ENCODE data around the gene SAE1.
A peak's percentile ranks its signal among the peaks of the same experiment; 100 is the strongest.
"Not testable (repeated sequence)": the region's sequence is repeated elsewhere in the genome, so short reads cannot be mapped to it uniquely, and the experiment has no call there.

SAE1 gene

GRCh38 chr19:47130589-47131227 is at the start of gene SAE1:
Gene SAE1 (plus strand): TSS chr19:47130835. CDS start chr19:47130931, 96 bp downstream.
- DNase-seq (ENCODE audit: low read depth): peak; percentile 96

DNA sequence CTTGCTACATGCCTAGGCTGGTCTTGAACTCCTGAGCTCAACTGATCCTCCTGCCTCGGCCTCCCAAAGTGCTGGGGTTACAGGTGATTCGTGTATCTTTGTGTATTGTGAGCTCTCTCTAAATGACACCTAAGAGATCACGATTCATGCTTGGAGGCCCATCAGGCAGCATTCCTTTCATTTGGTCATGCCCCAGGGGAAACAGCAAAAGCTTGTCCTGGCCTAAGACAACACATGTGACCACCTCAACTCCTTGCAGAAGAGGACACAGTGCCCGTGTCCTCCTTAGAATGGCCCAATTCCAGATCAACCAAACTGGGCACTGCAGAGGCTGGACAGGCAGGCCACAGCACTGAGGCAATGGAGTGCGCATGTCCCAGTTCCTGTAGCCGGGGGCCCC is 49.5 kb upstream of the SAE1 start:
- no peak for DNase-seq (ENCODE audit: low read depth)

- DNase-seq (ENCODE audit: low read depth): no peak
These were observed 48.1 kb upstream of the SAE1 start for GRCh38 chr19:47082493-47082892.

DNA sequence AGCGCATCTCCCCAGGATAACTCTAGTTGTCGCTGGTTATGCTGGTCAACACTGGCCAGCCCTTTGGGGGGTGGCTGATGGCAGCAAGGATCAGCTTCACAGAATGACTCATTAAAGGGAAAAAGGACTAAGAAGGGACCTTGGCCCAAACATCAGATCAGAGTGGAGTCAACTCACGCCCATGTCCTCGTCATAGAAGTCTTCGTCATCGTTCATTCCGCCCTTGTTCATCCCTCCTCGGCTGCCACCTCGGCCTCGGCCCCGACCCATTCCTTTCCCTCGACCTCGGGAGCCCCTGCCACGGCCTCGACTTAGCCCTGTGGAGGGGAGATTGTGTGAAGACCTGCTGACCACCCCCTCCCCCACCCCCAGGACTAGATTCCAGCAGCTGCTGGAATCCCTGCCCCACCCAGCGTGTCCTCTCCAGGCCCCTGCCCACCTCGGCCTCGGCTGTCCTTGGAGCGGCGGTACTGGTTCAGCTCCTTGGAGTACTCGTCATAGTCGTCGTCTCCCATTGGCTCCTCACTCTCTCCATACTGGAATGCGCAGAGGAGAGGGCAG is 45.7 kb upstream of the SAE1 start:
- no peak for DNase-seq (ENCODE audit: low read depth)

DNA sequence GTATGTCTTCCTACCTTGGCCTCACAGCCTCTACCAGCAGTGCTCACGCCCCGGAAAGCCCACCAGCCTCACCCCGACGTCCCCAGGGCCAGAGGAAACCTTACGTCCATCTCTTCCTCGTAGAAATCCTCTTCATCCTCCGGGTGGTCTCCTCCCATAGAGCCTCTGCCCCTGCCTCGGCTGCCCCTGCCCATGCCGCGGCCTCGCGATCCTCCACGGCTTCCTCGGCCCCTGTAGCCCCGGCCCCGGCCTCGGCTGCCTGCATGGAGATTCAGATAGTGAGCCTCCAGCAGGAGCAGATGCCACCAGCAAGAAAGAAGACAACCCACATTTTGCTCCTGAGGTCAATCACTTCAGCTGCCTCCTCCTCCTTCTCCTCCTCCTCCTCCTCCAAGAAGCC is 44.4 kb upstream of the SAE1 start:
- DNase-seq (ENCODE audit: low read depth): no peak

GRCh38 chr19:47089767-47090350 is 40.8 kb upstream of the SAE1 start:
- DNase-seq (ENCODE audit: low read depth): no peak

DNA sequence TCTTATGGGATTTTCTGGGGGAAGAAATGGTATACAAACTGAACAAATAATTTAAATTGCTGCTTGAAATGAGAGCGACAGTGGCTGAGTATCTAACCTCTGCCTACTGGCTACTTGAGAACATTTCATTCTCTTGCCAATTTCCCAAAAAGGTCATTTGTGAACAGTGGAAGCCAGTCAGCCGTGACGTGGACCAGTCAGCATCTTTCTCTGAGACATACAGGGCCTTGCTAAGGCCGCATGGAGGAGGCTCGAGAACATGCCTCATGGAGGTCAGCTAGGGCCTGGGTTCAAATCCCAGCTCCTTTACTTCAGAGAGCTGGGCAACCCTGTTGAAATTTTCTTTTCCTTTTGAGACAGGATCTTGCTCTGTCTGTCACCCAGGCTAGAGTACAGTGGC is 37.4 kb upstream of the SAE1 start:
- DNase-seq (ENCODE audit: low read depth): no peak

DNA sequence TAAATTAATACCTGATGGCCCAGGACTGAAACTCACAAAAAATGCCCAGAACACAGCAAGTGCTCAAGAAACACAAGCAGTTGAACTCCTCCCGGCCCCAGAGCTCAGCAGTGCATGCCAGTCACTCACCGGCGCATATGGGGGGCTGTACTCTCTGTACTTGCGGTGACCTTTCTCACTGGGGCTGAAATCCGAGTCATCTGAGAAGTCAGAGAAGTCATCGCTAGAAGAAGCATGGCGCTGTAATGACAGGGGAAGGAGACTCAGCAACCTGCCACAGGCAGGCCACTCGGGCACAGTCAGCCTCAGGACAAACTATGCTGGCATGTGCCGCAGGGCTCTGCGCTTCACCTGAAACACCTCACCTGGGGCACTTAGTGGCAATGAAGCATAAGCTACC is 36.8 kb upstream of the SAE1 start:
- peak; percentile 46 for DNase-seq (ENCODE audit: low read depth)

DNA sequence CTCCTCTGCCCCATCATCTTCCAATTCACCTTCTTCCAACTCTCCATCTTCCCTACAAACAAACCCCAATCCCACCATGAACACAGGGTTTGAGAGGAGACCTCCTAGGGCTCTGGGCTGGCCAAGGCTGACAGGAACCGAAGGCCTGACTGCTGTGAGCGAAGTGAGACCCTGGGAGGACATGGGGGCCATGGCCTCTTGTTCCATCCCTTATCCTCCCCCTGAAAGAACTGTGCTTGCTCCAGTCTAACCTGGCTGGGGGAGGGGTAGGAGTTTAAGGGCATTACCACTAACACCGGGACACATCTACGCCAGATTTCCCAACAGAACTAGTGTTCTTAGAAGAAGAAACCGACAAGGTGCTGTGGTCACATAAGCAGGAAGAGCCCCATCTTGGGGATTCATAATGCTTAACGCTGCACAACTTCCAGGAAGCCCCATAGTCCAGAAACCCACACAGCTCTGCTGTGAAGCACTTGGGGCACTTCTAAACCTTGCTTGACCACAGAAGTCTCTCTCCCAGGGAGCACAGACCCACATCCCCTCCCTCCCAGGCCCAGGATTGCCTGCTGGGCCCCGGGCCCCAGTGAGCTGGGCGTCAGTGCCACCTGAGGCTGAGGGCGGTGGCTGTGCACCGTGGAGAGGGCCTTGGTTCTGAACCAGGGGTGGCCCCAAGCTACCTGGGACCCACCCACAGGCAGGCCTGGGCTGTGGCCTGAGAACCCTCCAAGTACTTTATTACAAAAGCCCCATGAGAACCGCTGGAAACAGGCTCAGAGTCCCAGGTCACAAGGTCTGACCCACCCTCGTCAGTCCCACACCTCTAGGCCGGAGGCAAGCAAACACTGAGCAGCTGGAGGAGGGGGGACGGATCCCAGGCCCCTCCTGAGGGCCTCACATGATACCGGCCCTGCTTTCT is 35.8 kb upstream of the SAE1 start:
- peak; percentile 49 for DNase-seq (ENCODE audit: low read depth)

DNA sequence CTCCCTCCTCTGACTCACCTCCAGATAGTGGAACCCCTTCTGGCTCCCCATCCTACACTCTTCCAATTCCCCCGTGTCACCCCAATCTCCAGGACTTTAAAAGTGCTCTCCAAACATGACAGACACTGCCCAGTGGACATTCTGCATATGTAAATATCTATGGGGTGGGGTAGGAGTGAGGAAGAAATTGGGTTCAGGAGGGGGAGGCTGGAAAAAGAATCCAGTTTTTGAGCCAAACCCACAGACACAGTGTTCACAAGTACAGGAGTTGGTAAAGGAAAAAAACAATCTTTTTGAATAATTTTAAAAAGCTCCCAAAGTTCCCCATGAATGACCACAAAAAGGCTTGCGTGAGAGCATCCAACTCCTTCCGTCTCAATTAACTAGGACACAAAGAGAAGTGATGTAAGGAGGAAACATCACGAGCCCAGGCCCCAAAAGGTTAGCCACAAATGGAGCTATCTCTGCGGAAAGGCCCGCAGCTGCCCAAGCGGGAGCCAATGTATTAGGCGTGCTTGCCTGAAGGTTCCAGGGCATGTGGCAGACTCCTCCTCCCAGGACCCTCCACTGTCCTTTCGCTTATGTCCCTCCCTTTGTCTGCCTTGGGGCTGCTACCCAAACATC is 35.0 kb upstream of the SAE1 start:
- DNase-seq (ENCODE audit: low read depth): no peak

DNA sequence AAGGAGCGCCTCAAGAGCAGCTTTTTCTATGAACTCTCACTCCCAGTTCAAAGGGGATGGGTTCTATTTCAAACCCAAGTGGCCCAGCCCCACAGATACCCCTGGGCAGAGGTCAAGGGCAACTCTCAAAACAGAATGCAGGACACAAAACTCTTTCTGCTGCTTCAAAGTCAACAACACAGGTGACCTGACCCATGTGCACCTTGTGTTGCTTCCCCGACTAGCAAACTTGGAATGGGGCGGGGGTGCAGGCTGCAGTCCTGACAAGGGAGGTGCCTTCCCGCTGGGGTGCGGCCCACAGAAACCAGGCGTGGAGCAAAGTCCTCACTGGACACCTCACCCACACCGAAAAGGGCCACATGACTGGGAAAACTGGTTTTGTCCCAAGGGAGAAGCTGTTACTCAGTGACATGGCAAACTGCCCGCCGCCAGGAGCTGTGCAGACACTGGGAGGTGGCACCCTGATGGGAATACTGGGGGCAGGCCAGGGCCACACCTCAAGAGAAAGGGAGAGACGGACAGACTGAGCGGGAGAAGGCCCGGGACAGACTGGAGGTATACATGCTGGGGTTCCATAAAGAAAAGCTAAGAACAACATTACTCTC is 34.4 kb upstream of the SAE1 start:
- no peak for DNase-seq (ENCODE audit: low read depth)

- DNase-seq (ENCODE audit: low read depth): no peak
These were observed 33.9 kb upstream of the SAE1 start for GRCh38 chr19:47096721-47097120.

DNA sequence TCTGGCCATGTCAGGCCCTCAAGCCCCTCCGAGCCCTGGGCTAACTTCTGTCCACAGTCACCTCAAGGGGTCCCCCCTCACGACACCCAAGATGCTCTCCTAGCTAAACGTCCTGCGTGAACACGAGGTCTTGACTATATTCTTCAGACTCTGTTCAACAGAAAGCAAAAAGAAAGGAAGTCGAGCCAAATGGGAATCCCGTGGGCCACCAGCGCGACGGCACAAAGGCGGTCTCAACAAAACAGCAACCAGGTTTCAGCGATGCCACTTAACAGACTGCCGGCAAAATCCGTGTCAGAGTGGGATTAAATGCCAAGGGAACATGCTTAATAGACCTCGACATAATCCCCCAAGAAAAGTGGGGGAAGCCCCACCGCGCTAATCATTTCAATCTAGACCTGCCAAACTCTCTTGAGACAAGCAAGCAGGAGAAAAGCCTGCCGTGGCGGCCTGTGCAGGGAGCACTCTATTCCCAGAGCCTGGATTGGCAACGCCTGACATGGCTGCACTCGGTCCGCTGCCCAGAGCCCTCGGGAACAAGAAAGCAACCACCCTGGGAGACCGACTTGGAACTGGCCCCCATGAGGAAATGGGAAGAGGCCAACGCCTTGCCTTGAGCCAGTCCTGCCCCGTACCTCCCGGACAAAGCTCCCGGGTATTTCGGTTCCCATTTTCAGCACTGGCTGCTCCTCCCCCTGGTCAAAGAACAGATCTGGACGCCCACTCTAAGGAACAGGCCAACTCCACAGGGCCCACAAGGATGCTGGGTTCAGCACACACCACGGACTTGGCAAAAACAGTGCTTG is 33.0 kb upstream of the SAE1 start:
- DNase-seq (ENCODE audit: low read depth): no peak

- DNase-seq (ENCODE audit: low read depth): no peak
These were observed 32.0 kb upstream of the SAE1 start for GRCh38 chr19:47098608-47099007.

DNA sequence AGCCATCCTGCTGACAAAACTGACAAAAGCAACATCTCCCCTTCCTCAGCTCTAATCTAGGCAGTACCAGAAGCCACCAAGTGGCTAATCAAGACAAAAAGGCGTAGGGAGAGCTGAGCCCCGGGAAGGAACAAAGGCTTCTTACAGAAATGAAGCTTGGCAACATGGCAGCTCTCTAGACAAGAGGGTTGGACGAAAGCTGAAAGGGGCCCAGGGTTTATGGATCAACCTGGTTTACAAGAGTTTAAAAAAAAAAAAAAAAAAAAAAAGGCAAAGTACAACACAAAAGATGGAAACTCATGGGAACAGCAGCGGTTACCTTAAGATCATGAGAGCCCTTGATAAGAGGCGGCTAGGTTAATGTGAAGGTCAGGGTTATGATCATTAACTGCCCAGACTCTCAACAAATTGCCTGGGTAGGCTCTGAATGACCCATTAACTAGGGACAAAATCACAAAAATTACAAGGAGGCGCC is 31.0 kb upstream of the SAE1 start:
- no peak for DNase-seq (ENCODE audit: low read depth)

GRCh38 chr19:47100290-47100689 is 30.3 kb upstream of the SAE1 start:
- no peak for DNase-seq (ENCODE audit: low read depth)

DNA sequence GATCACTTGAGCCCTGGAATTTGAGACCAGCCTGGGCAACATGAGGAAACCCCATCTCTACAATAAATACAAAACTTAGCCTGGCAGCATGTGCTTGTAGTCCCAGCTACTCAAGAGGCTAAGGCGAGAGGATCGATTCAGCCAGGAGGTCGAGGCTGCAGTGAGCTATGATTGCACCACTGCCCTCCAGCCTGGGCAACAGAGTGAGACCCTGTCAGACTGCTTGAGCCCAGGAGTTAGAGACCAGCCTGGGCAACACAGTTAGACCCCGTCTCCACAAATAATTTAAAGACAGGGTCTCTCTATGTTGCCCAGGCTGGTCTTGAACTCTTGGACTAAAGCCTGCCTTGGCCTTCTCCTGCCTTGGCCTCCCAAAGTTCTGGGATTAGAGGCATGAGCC is 29.5 kb upstream of the SAE1 start:
- not testable (repeated sequence) for DNase-seq (ENCODE audit: low read depth)

- DNase-seq (ENCODE audit: low read depth): no peak
These were observed 28.1 kb upstream of the SAE1 start for GRCh38 chr19:47102346-47103060.

DNA sequence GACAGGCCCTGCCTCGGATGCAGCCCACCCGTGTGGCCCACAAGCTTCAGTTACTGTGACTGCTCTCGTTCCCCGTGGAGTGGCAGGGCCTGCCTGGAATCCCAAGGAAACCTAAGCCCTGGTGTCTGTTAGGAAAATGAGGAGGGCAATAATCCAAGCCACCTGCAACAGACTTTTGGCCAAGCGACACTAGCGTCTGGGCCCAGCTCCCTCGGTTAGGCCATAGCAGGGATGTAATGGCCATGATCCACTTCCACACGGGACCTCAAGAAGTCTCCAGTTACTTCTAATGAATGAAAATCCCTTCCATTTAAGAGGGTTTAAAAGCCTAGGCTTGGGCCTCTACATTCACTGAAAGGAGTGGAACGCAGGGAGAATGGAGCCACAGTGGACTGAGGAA is 26.0 kb upstream of the SAE1 start:
- DNase-seq (ENCODE audit: low read depth): no peak

DNA sequence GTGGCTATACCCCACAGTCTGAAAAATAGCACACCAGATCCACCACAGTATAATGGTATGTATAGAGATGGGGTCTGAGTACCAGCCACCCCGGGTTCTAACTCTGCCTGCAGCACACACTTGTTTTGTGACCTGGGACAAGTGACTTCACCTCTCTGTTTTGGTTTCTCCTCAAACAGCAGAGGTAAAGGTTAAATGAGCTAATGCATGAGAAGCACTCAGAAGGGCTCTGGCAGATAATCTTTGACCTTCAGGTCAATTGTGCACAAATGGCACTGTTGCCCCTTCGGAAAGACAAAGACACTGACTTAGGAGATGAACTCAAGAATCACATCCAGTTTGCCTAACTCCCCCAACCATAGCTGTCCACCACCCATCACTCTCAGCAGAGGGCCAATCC is 24.8 kb upstream of the SAE1 start:
- no peak for DNase-seq (ENCODE audit: low read depth)

All from activated T-cell treated with anti-CD3 and anti-CD28 coated beads for 48 hours (primary cell).